ENCODE measurements around the gene RANBP3. TPM values are rescaled to one million over a fixed set of nuclear protein-coding genes. Genes with fewer than 3 reads are reported as not detected.

RANBP3 gene
- total and polyA plus RNA-seq, 2 of the 8 experiments (the other 6 are each of a cell fraction or from before 2014, with no cell fraction given), result 95.4 to 122 TPM

GRCh38 chr19:5987077-5987818 is 9.3 kb upstream of the RANBP3 start:
- Histone ChIP-seq H3K9me3 (ENCODE audit: insufficient read depth in 2 of 2, low read depth in 1 of 2, low read length in 1 of 2) (0 out of 4 replicates have a peak, but pooled peaks cover 0 to 2% of the 10 kb centered on the region in 2 experiments), H3K23me2 (ENCODE audit: low read depth, low read length) (no peaks in the 10 kb centered on the region; the same call in 1 of the 2 replicates), H3K27ac (ENCODE audit: low read depth, low read length) (no peak overlapping the region), H3K79me2 (ENCODE audit: control insufficient read depth in 1 of 2, insufficient read depth in 2 of 2, low read length in 2 of 2) (no peaks in the 10 kb centered on the region), H3K56ac (replicated peaks; ENCODE audit: insufficient read length, low read depth, low read length) (no peak overlapping the region), H3K4me1 (replicated peaks in 1 of 4; ENCODE audit: control insufficient read depth in 3 of 4, insufficient read depth in 4 of 4, low read length in 3 of 4) (peaks cover 0 to 5% (median 0%) of the 10 kb centered on the region in 4 experiments; a peak in 4 of 7 replicates), H2AK5ac (ENCODE audit: low read depth, low read length) (no peak overlapping the region), H4K5ac (ENCODE audit: insufficient read length, low read depth, low read length) (no peak overlapping the region), H3K18ac (ENCODE audit: extremely low read depth, low read length) (0 out of 2 replicates have a peak overlapping the region, but pooled peaks have one; percentile 54), H3K23ac (ENCODE audit: insufficient read length) (no peak overlapping the region), H4K91ac (replicated peaks; ENCODE audit: insufficient read length, low read length) (no peak overlapping the region), H3K4ac (replicated peaks; ENCODE audit: insufficient read length, low read depth, low read length) (no peak overlapping the region), H3K9ac (replicated peaks in 1 of 4; ENCODE audit: extremely low read depth in 1 of 4, low read depth in 3 of 4, low read length in 3 of 4) (no peak overlapping the region), H3K14ac (ENCODE audit: insufficient read length) (no peak overlapping the region), H3K79me1 (ENCODE audit: low read depth, low read length) (no peaks in the 10 kb centered on the region), H2BK5ac (ENCODE audit: low read depth, low read length) (no peak overlapping the region; the same call in 1 of the 2 replicates), H3K36me3 (ENCODE audit: control insufficient read depth in 2 of 4, insufficient read depth in 4 of 4, low read length in 3 of 4) (no peaks in the 10 kb centered on the region), H4K20me1 (replicated peaks in 1 of 2; ENCODE audit: control insufficient read depth in 1 of 2, insufficient read depth in 2 of 2, low read length in 2 of 2) (no peaks in the 10 kb centered on the region), H2BK20ac (ENCODE audit: low read length) (no peak overlapping the region), H3K4me2 (ENCODE audit: insufficient read depth in 1 of 2, low read depth in 2 of 2, low read length in 2 of 2) (peak overlapping the region in 1 of 2 experiments; percentile 44; a peak in 2 of 4 replicates), H3K4me3 (ENCODE audit: extremely low read depth in 1 of 4, insufficient read depth in 2 of 4, low read depth in 3 of 4, low read length in 4 of 4) (no peak overlapping the region), H2BK120ac (replicated peaks; ENCODE audit: low read depth, low read length) (no peak overlapping the region), H2BK12ac (ENCODE audit: low read depth, low read length) (no peak overlapping the region), H2AFZ (ENCODE audit: low read length) (peak overlapping the region; percentile 79; the same call in 1 of the 2 replicates), H4K8ac (ENCODE audit: extremely low read depth, insufficient read depth, low read length) (peak overlapping the region; percentile 66; the same call in 1 of the 2 replicates), H3K27me3 (replicated peaks in 1 of 4; ENCODE audit: control insufficient read depth in 3 of 4, extremely low read depth in 1 of 4, insufficient read depth in 3 of 4, low read length in 3 of 4) (peaks cover 0 to 3% (median 0%) of the 10 kb centered on the region in 4 experiments; a peak in 3 of 7 replicates), H2BK15ac (ENCODE audit: low read length) (no peak overlapping the region)
- POLR2A ChIA-PET (ENCODE audit: partially characterized antibody), result interaction anchor here (1.2 to 1.5 kb wide), 2 partner anchors 9 to 36 kb away, joined by 3 to 4 read pairs; partner anchors contain the start of gene RANBP3
- DNase-seq (ENCODE audit: low read depth in 1 of 2, low spot score in 2 of 2), result peak; percentile 41 to 87
- 47% methylated on average over 17 of the region's 17 CpGs; no CpG with 5 or more reads in 1 of the 2 experiments for WGBS, 2 experiments (ENCODE audit: extremely low coverage in 1 of 2, insufficient coverage in 1 of 2, insufficient read length in 1 of 2, insufficient replicate concordance in 2 of 2, low coverage in 1 of 2, low lambda C conversion rate in 2 of 2, missing lambda C conversion rate in 1 of 2)
- CTCF ChIA-PET (ENCODE audit: partially characterized antibody), result interaction anchor here (0.6 to 13.2 kb wide), 31 partner anchors 8 to 244 kb away, joined by 3 to 306 read pairs (median 4); partner anchors contain the start of gene RANBP3
- peak; percentile 75 for FAIRE-seq
- TF ChIP-seq POU5F1 (IDR thresholded peaks at IDR 0.05; ENCODE audit: low read depth, low read length), result no peak
- TF ChIP-seq TEAD4 (IDR thresholded peaks at IDR 0.05; ENCODE audit: low read depth, low read length), result no peak
- TF ChIP-seq CBX5 (IDR thresholded peaks at IDR 0.05; ENCODE audit: low read depth, low read length), result no peak
- no peak for TF ChIP-seq POLR2AphosphoS5 (IDR thresholded peaks at IDR 0.05; ENCODE audit: low read depth, low read length)
- no peak for TF ChIP-seq CREB1 (IDR thresholded peaks at IDR 0.05)
- TF ChIP-seq GTF2F1 (IDR thresholded peaks at IDR 0.05; ENCODE audit: borderline replicate concordance, low read depth, low read length), result no peak
- TF ChIP-seq, protein P1, sequence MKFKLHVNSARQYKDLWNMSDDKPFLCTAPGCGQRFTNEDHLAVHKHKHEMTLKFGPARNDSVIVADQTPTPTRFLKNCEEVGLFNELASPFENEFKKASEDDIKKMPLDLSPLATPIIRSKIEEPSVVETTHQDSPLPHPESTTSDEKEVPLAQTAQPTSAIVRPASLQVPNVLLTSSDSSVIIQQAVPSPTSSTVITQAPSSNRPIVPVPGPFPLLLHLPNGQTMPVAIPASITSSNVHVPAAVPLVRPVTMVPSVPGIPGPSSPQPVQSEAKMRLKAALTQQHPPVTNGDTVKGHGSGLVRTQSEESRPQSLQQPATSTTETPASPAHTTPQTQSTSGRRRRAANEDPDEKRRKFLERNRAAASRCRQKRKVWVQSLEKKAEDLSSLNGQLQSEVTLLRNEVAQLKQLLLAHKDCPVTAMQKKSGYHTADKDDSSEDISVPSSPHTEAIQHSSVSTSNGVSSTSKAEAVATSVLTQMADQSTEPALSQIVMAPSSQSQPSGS (IDR thresholded peaks at IDR 0.05; ENCODE audit: low read length), result no peak
- 0 out of 2 replicates have a peak, but pooled peaks have one; percentile 11 for TF ChIP-seq BACH1 (IDR thresholded peaks at IDR 0.05; ENCODE audit: low read length)

All from H1 (cell line).